GM12878 (cell line): Measurements from ENCODE around the gene ASNSD1. TPM values are rescaled to one million over a fixed set of nuclear protein-coding genes. Genes with fewer than 3 reads are reported as not detected.

Experiments used
- CBFB ChIP-seq: IDR thresholded peaks from 2 replicates; pipeline ENCODE4 v1.6.1; 2016; ENCODE audit warnings: antibody characterized with exemption, low read depth
- POLR2A ChIP-seq: IDR thresholded peaks from 2 replicates; pipeline ENCODE4 v1.6.1; 2011; ENCODE audit warnings: low read depth, mild to moderate bottlenecking, low read length
- POLR2AphosphoS2 ChIP-seq: IDR thresholded peaks from 2 replicates; pipeline ENCODE4 v1.6.1; 2011; ENCODE audit warnings: low read depth, mild to moderate bottlenecking, low read length, improper control_type of control experiment, moderate library complexity
- SMAD5 ChIP-seq: IDR thresholded peaks from 2 replicates; pipeline ENCODE4 v1.6.1; 2016; ENCODE audit warnings: antibody characterized with exemption, low read depth
- SPI1 ChIP-seq: IDR thresholded peaks from 2 replicates; pipeline ENCODE4 v1.6.1; 2011; ENCODE audit warnings: low read depth, mild to moderate bottlenecking, low read length, moderate library complexity, borderline replicate concordance; ENCODE audit not compliant: insufficient read depth
- TAF1 ChIP-seq: IDR thresholded peaks from 2 replicates; pipeline ENCODE4 v1.6.1; 2011; ENCODE audit warnings: mild to moderate bottlenecking, low read depth, low read length, borderline replicate concordance
- ZNF207 ChIP-seq: fragments of 450-650 bp; IDR thresholded peaks from 2 replicates; pipeline ENCODE4 v1.6.1; 2014; ENCODE audit warnings: antibody characterized with exemption, mild to moderate bottlenecking, borderline replicate concordance
- ZNF24 ChIP-seq: fragments of 450-650 bp; IDR thresholded peaks from 2 replicates; pipeline ENCODE4 v1.6.1; 2017; ENCODE audit warnings: antibody characterized with exemption, mild to moderate bottlenecking
- ZNF274 ChIP-seq: IDR thresholded peaks from one replicate; pipeline ENCODE4 v1.8.0; 2011; ENCODE audit not compliant: insufficient read length, insufficient read depth
- polyA plus RNA-seq, 11 experiments: library from polyadenylated mRNA; depleted of rRNA in 4 of 11; unstranded in 6 of 11; stranded (reverse) in 5 of 11; fragments of >200 nt; fragmentation: Nextera tagmentation in 4 of 11; fragmentation: Illumina TruSeq in 1 of 11; extraction: Ambion mirVana in 4 of 11; extraction: Trizol in 1 of 11; gene quantifications; 1 replicate in 1 of 11; 2 replicates in 10 of 11; pipeline versions ENCODE4 v1.2.1 to v1.2.3, GENCODE V29; 2011 to 2016; ENCODE audit warnings: inconsistent platforms in 2 of 11, missing spikeins in 2 of 11, low read depth in 1 of 11
- total RNA-seq, 4 experiments: library from RNA; depleted of rRNA in 3 of 4; stranded (reverse); fragments of >200 nt in 3 of 4; fragmentation: Illumina TruSeq in 1 of 4; extraction: Trizol in 1 of 4; gene quantifications; 2 replicates each; pipeline versions ENCODE4 v1.2.1 to v1.2.3, GENCODE V29; 2013 to 2021
- TF ChIP-seq, protein P1 (sequence below): fragments of 450-650 bp; IDR thresholded peaks from 2 replicates; pipeline ENCODE4 v1.6.1; 2016; ENCODE audit warnings: mild to moderate bottlenecking, moderate library complexity, borderline replicate concordance
- TF ChIP-seq, protein P2 (sequence below): fragments of 450-650 bp; IDR thresholded peaks from 2 replicates; pipeline ENCODE4 v1.6.1; 2017; ENCODE audit warnings: antibody characterized with exemption, mild to moderate bottlenecking, moderate library complexity
- TF ChIP-seq, protein P3 (sequence below): fragments of 450-650 bp; IDR thresholded peaks from 2 replicates; pipeline ENCODE4 v1.6.1; 2017; ENCODE audit warnings: mild to moderate bottlenecking, low read depth, inconsistent platforms; ENCODE audit not compliant: poor library complexity, severe bottlenecking
- TF ChIP-seq, protein P4 (sequence below): fragments of 450-650 bp; IDR thresholded peaks from 2 replicates; pipeline ENCODE4 v1.6.1; 2017; ENCODE audit warnings: mild to moderate bottlenecking
- TF ChIP-seq, protein P5 (sequence below): fragments of 450-650 bp; IDR thresholded peaks from 2 replicates; pipeline ENCODE4 v1.6.1; 2016; ENCODE audit warnings: mild to moderate bottlenecking
- TF ChIP-seq, protein P6 (sequence below): fragments of 450-650 bp; IDR thresholded peaks from 2 replicates; pipeline ENCODE4 v1.6.1; 2014; ENCODE audit warnings: mild to moderate bottlenecking

Gene ASNSD1
- total and polyA plus RNA-seq, 10 of the 15 experiments (the other 5 are each of a cell fraction or from before 2014, with no cell fraction given): 39.1 to 89.8 (median 72.1) TPM

DNA sequence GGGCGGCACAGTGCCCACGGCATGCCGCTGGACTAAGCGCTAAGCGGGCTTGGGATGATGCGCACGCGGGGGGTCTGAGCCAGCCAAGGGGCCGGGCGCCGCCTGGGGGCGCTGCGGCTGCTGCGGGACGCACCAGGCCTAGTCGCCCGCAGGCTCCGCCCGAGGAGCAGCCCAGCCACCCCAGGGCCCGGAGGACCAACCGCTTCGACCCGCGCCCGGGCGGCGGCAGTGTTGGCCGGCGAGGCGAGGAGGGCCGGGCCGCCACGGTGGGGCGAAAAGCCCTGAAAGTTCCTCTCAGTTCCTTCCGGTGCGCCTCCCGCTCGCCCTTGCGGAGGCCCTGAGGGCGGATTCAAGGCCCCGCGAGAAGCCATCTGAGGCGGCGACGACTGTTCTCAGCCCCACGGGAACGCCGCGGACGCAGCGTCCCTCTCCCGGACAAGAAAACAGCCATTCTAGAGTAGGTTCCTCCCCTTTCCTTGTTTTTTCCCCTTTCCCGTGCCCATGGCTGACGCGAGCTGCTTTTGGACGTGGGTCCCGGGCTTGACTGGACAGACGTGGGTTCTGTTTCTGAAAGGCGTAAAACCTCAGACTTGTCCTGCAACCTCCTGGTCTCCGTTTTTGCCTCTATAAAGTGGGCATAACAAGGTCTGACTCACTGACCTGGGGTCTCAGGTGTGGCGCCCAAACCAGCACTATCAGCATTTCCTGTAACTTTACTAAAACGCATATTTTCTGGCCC, 13.3 kb downstream of the ASNSD1 start, which contains the start of gene ANKAR (continued):
- TF ChIP-seq, protein P1, sequence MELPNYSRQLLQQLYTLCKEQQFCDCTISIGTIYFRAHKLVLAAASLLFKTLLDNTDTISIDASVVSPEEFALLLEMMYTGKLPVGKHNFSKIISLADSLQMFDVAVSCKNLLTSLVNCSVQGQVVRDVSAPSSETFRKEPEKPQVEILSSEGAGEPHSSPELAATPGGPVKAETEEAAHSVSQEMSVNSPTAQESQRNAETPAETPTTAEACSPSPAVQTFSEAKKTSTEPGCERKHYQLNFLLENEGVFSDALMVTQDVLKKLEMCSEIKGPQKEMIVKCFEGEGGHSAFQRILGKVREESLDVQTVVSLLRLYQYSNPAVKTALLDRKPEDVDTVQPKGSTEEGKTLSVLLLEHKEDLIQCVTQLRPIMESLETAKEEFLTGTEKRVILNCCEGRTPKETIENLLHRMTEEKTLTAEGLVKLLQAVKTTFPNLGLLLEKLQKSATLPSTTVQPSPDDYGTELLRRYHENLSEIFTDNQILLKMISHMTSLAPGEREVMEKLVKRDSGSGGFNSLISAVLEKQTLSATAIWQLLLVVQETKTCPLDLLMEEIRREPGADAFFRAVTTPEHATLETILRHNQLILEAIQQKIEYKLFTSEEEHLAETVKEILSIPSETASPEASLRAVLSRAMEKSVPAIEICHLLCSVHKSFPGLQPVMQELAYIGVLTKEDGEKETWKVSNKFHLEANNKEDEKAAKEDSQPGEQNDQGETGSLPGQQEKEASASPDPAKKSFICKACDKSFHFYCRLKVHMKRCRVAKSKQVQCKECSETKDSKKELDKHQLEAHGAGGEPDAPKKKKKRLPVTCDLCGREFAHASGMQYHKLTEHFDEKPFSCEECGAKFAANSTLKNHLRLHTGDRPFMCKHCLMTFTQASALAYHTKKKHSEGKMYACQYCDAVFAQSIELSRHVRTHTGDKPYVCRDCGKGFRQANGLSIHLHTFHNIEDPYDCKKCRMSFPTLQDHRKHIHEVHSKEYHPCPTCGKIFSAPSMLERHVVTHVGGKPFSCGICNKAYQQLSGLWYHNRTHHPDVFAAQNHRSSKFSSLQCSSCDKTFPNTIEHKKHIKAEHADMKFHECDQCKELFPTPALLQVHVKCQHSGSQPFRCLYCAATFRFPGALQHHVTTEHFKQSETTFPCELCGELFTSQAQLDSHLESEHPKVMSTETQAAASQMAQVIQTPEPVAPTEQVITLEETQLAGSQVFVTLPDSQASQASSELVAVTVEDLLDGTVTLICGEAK: peak; percentile 66; the same call in 1 of the 2 replicates
- TF ChIP-seq POLR2A (peak; percentile 84), ZNF274 (no peak), SPI1 (peak; percentile 25; the same call in 1 of the 2 replicates), POLR2AphosphoS2 (no peak), TAF1 (peak; percentile 17; the same call in 1 of the 2 replicates), CBFB (peak; percentile 33; the same call in 1 of the 2 replicates), SMAD5 (no peak; the same call in 1 of the 2 replicates), ZNF207 (peak; percentile 68; the same call in 1 of the 2 replicates), ZNF24 (peak; percentile 79)
- TF ChIP-seq, protein P2, sequence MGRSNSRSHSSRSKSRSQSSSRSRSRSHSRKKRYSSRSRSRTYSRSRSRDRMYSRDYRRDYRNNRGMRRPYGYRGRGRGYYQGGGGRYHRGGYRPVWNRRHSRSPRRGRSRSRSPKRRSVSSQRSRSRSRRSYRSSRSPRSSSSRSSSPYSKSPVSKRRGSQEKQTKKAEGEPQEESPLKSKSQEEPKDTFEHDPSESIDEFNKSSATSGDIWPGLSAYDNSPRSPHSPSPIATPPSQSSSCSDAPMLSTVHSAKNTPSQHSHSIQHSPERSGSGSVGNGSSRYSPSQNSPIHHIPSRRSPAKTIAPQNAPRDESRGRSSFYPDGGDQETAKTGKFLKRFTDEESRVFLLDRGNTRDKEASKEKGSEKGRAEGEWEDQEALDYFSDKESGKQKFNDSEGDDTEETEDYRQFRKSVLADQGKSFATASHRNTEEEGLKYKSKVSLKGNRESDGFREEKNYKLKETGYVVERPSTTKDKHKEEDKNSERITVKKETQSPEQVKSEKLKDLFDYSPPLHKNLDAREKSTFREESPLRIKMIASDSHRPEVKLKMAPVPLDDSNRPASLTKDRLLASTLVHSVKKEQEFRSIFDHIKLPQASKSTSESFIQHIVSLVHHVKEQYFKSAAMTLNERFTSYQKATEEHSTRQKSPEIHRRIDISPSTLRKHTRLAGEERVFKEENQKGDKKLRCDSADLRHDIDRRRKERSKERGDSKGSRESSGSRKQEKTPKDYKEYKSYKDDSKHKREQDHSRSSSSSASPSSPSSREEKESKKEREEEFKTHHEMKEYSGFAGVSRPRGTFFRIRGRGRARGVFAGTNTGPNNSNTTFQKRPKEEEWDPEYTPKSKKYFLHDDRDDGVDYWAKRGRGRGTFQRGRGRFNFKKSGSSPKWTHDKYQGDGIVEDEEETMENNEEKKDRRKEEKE: no peak
- TF ChIP-seq, protein P3, sequence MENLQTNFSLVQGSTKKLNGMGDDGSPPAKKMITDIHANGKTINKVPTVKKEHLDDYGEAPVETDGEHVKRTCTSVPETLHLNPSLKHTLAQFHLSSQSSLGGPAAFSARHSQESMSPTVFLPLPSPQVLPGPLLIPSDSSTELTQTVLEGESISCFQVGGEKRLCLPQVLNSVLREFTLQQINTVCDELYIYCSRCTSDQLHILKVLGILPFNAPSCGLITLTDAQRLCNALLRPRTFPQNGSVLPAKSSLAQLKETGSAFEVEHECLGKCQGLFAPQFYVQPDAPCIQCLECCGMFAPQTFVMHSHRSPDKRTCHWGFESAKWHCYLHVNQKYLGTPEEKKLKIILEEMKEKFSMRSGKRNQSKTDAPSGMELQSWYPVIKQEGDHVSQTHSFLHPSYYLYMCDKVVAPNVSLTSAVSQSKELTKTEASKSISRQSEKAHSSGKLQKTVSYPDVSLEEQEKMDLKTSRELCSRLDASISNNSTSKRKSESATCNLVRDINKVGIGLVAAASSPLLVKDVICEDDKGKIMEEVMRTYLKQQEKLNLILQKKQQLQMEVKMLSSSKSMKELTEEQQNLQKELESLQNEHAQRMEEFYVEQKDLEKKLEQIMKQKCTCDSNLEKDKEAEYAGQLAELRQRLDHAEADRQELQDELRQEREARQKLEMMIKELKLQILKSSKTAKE: no peak
- TF ChIP-seq, protein P4, sequence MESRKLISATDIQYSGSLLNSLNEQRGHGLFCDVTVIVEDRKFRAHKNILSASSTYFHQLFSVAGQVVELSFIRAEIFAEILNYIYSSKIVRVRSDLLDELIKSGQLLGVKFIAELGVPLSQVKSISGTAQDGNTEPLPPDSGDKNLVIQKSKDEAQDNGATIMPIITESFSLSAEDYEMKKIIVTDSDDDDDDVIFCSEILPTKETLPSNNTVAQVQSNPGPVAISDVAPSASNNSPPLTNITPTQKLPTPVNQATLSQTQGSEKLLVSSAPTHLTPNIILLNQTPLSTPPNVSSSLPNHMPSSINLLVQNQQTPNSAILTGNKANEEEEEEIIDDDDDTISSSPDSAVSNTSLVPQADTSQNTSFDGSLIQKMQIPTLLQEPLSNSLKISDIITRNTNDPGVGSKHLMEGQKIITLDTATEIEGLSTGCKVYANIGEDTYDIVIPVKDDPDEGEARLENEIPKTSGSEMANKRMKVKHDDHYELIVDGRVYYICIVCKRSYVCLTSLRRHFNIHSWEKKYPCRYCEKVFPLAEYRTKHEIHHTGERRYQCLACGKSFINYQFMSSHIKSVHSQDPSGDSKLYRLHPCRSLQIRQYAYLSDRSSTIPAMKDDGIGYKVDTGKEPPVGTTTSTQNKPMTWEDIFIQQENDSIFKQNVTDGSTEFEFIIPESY: peak; percentile 98
- TF ChIP-seq, protein P5, sequence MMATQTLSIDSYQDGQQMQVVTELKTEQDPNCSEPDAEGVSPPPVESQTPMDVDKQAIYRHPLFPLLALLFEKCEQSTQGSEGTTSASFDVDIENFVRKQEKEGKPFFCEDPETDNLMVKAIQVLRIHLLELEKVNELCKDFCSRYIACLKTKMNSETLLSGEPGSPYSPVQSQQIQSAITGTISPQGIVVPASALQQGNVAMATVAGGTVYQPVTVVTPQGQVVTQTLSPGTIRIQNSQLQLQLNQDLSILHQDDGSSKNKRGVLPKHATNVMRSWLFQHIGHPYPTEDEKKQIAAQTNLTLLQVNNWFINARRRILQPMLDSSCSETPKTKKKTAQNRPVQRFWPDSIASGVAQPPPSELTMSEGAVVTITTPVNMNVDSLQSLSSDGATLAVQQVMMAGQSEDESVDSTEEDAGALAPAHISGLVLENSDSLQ: no peak
- TF ChIP-seq, protein P6, sequence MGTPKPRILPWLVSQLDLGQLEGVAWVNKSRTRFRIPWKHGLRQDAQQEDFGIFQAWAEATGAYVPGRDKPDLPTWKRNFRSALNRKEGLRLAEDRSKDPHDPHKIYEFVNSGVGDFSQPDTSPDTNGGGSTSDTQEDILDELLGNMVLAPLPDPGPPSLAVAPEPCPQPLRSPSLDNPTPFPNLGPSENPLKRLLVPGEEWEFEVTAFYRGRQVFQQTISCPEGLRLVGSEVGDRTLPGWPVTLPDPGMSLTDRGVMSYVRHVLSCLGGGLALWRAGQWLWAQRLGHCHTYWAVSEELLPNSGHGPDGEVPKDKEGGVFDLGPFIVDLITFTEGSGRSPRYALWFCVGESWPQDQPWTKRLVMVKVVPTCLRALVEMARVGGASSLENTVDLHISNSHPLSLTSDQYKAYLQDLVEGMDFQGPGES: 0 out of 2 replicates have a peak, but pooled peaks have one; percentile 49
